GM12878 (cell line): ENCODE results near the gene TOPBP1. TPM values are rescaled to one million over a fixed set of nuclear protein-coding genes. Genes with fewer than 3 reads are reported as not detected.

Experiments
- ATF7 ChIP-seq: fragments of 450-650 bp; IDR thresholded peaks from 2 replicates; pipeline ENCODE4 v1.6.1; 2016; ENCODE audit warnings: low read depth, mild to moderate bottlenecking
- CBFB ChIP-seq: IDR thresholded peaks from 2 replicates; pipeline ENCODE4 v1.6.1; 2016; ENCODE audit warnings: antibody characterized with exemption, low read depth
- CREB1 ChIP-seq: IDR thresholded peaks from 2 replicates; pipeline ENCODE4 v1.6.1; 2012; ENCODE audit warnings: low read depth, mild to moderate bottlenecking, inconsistent platforms
- E2F4 ChIP-seq: IDR thresholded peaks from 2 replicates; pipeline ENCODE4 v1.6.1; 2012; ENCODE audit warnings: low read depth, low read length, improper control_type of control experiment
- EGR1 ChIP-seq, 2 experiments: IDR thresholded peaks; 1 replicate in 1 of 2; 2 replicates in 1 of 2; pipeline ENCODE4 v1.6.1; 2011 to 2012; ENCODE audit warnings: low read depth in 2 of 2, low read length in 2 of 2, borderline replicate concordance in 1 of 2, mild to moderate bottlenecking in 1 of 2, moderate library complexity in 1 of 2
- EZH2 ChIP-seq: IDR thresholded peaks from 2 replicates; pipeline ENCODE4 v1.6.1; 2012; ENCODE audit warnings: low read depth, mild to moderate bottlenecking, control low read depth, inconsistent platforms, low read length, borderline replicate concordance; ENCODE audit not compliant: control insufficient read depth
- GATAD2B ChIP-seq: fragments of 450-650 bp; conservative IDR thresholded peaks from 2 replicates; pipeline ENCODE4 v1.6.1; 2017; ENCODE audit warnings: low read depth, mild to moderate bottlenecking, moderate library complexity
- IRF4 ChIP-seq: IDR thresholded peaks from 2 replicates; pipeline ENCODE4 v1.6.1; 2011; ENCODE audit warnings: low read depth, low read length
- IRF5 ChIP-seq: fragments of 450-650 bp; IDR thresholded peaks from 2 replicates; pipeline ENCODE4 v1.6.1; 2017; ENCODE audit warnings: borderline replicate concordance
- MAX ChIP-seq: IDR thresholded peaks from 2 replicates; pipeline ENCODE4 v1.6.1; 2012; ENCODE audit warnings: low read depth, low read length, improper control_type of control experiment
- MLLT1 ChIP-seq: fragments of 450-650 bp; IDR thresholded peaks from 2 replicates; pipeline ENCODE4 v1.6.1; 2016; ENCODE audit warnings: mild to moderate bottlenecking
- NFYB ChIP-seq: IDR thresholded peaks from 2 replicates; pipeline ENCODE4 v1.6.1; 2011; ENCODE audit warnings: low read depth, mild to moderate bottlenecking, low read length, improper control_type of control experiment, moderate library complexity; ENCODE audit not compliant: insufficient read depth
- NR2C2 ChIP-seq: IDR thresholded peaks from 2 replicates; pipeline ENCODE4 v1.6.1; 2011; ENCODE audit warnings: borderline replicate concordance, low read depth; ENCODE audit not compliant: control insufficient read depth, insufficient read length
- PBX3 ChIP-seq: IDR thresholded peaks from 2 replicates; pipeline ENCODE4 v1.6.1; 2011; ENCODE audit warnings: mild to moderate bottlenecking, low read depth, low read length, moderate library complexity; ENCODE audit not compliant: insufficient replicate concordance
- POLR2A ChIP-seq: IDR thresholded peaks from 2 replicates; pipeline ENCODE4 v1.6.1; 2011; ENCODE audit warnings: low read depth, mild to moderate bottlenecking, low read length
- POLR2AphosphoS5 ChIP-seq: IDR thresholded peaks from 2 replicates; pipeline ENCODE4 v1.6.1; 2011; ENCODE audit warnings: mild to moderate bottlenecking, low read length, inconsistent platforms
- SMAD5 ChIP-seq: IDR thresholded peaks from 2 replicates; pipeline ENCODE4 v1.6.1; 2016; ENCODE audit warnings: antibody characterized with exemption, low read depth
- SP1 ChIP-seq: IDR thresholded peaks from one replicate; pipeline ENCODE4 v1.6.1; 2011; ENCODE audit warnings: low read depth, low read length
- STAT1 ChIP-seq: fragments of 450-650 bp; conservative IDR thresholded peaks from 2 replicates; pipeline ENCODE4 v1.6.1; 2014; ENCODE audit warnings: antibody characterized with exemption, mild to moderate bottlenecking
- SUPT20H ChIP-seq: IDR thresholded peaks from 2 replicates; pipeline ENCODE4 v1.6.1; 2011; ENCODE audit warnings: low read depth, mild to moderate bottlenecking, low read length, moderate library complexity, borderline replicate concordance; ENCODE audit not compliant: control insufficient read depth
- TAF1 ChIP-seq: IDR thresholded peaks from 2 replicates; pipeline ENCODE4 v1.6.1; 2011; ENCODE audit warnings: mild to moderate bottlenecking, low read depth, low read length, borderline replicate concordance
- USF1 ChIP-seq: IDR thresholded peaks from 2 replicates; pipeline ENCODE4 v1.6.1; 2011; ENCODE audit warnings: borderline replicate concordance, low read depth, mild to moderate bottlenecking, moderate library complexity, mixed read lengths, low read length; ENCODE audit not compliant: insufficient read depth; ENCODE audit errors: extremely low read length
- YY1 ChIP-seq: IDR thresholded peaks from 2 replicates; pipeline ENCODE4 v1.6.1; 2011; ENCODE audit warnings: low read depth, mild to moderate bottlenecking, low read length
- ZNF274 ChIP-seq: IDR thresholded peaks from one replicate; pipeline ENCODE4 v1.8.0; 2011; ENCODE audit not compliant: insufficient read length, insufficient read depth
- ZNF384 ChIP-seq: IDR thresholded peaks from 2 replicates; pipeline ENCODE4 v1.6.1; 2012; ENCODE audit warnings: low read depth, mild to moderate bottlenecking, low read length, improper control_type of control experiment, borderline replicate concordance
- ZZZ3 ChIP-seq: IDR thresholded peaks from 2 replicates; pipeline ENCODE4 v1.6.1; 2011; ENCODE audit warnings: low read depth; ENCODE audit not compliant: control insufficient read depth, insufficient read length
- polyA plus RNA-seq, 11 experiments: library from polyadenylated mRNA; depleted of rRNA in 4 of 11; unstranded in 6 of 11; stranded (reverse) in 5 of 11; fragments of >200 nt; fragmentation: Nextera tagmentation in 4 of 11; fragmentation: Illumina TruSeq in 1 of 11; extraction: Ambion mirVana in 4 of 11; extraction: Trizol in 1 of 11; gene quantifications; 1 replicate in 1 of 11; 2 replicates in 10 of 11; pipeline versions ENCODE4 v1.2.1 to v1.2.3, GENCODE V29; 2011 to 2016; ENCODE audit warnings: inconsistent platforms in 2 of 11, missing spikeins in 2 of 11, low read depth in 1 of 11
- total RNA-seq, 4 experiments: library from RNA; depleted of rRNA in 3 of 4; stranded (reverse); fragments of >200 nt in 3 of 4; fragmentation: Illumina TruSeq in 1 of 4; extraction: Trizol in 1 of 4; gene quantifications; 2 replicates each; pipeline versions ENCODE4 v1.2.1 to v1.2.3, GENCODE V29; 2013 to 2021

Gene TOPBP1
- total and polyA plus RNA-seq, 10 of the 15 experiments (the other 5 are each of a cell fraction or from before 2014, with no cell fraction given) = 18.3 to 99.3 (median 61.5) TPM

GRCh38 chr3:133573054-133573628 lies 88.6 kb downstream of the TOPBP1 start (continued):
- TF ChIP-seq MLLT1 = no peak
- TF ChIP-seq POLR2AphosphoS5 = peak; percentile 96
- no peak for TF ChIP-seq ZZZ3
- TF ChIP-seq ZNF274 = no peak
- no peak; the same call in 1 of the 2 replicates for TF ChIP-seq POLR2A
- no peak for TF ChIP-seq IRF4
- TF ChIP-seq YY1 = peak; percentile 71
- peak; percentile 79 for TF ChIP-seq TAF1
- peak; percentile 85 for TF ChIP-seq SP1
- no peak for TF ChIP-seq EZH2
- no peak for TF ChIP-seq E2F4
- peak; percentile 85 for TF ChIP-seq CREB1
- TF ChIP-seq USF1 = no peak
- no peak for TF ChIP-seq SUPT20H
- peak; percentile 57 for TF ChIP-seq ATF7
- no peak for TF ChIP-seq CBFB
- peak in 1 of 2 experiments; percentile 25; a peak in 1 of 3 replicates for TF ChIP-seq EGR1 (IDR thresholded peaks at IDR 0.05; ENCODE audit: borderline replicate concordance in 1 of 2, low read depth in 2 of 2, low read length in 2 of 2)
- TF ChIP-seq NR2C2 = no peak
- TF ChIP-seq NFYB = peak; percentile 78
- TF ChIP-seq GATAD2B = no peak
- TF ChIP-seq SMAD5 = peak; percentile 91
- TF ChIP-seq PBX3 = peak; percentile 85
- TF ChIP-seq ZNF384 = no peak
- TF ChIP-seq MAX = peak; percentile 79; the same call in 1 of the 2 replicates
- no peak for TF ChIP-seq IRF5
- TF ChIP-seq STAT1 = no peak
